ENCODE measurements around the gene SEC23B.

The SEC23B gene

DNA sequence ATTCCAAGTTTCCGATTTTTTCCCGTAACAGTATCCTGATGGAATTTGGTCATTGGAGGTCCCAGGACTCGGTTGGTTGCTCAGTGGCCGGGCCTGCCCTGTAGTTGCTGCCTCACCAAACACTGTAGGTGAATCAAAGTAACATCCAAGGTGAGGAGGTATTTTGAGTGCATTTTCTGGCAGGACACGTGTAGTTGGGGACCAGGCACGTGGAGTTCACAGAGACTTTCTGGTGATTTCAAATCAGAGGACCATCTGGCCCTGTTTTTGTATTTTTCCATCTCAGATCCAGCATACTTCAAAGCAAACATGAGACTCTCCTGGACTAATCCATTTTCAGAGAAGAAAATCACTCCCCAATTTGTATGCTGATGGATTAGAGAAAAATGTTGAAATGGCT lies 70.2 kb downstream of the SEC23B start:
- Histone ChIP-seq H3K4me3 (ENCODE audit: low read depth, low read length) (no peak overlapping the region), H3K4me2 (ENCODE audit: low read length) (no peak overlapping the region), H3K36me3 (ENCODE audit: control insufficient read depth, insufficient read depth, low read length) (no peaks in the 10 kb centered on the region), H3K79me2 (no peaks in the 10 kb centered on the region), H3K9me3 (ENCODE audit: control insufficient read depth, low read length) (no peaks in the 10 kb centered on the region), H3K9ac (no peak overlapping the region), H3K27ac (no peak overlapping the region), H3K4me1 (no peaks in the 10 kb centered on the region), H3K27me3 (ENCODE audit: control insufficient read depth, insufficient read depth, low read length) (no peaks in the 10 kb centered on the region), H2AFZ (no peak overlapping the region)
- TF ChIP-seq, protein P1, sequence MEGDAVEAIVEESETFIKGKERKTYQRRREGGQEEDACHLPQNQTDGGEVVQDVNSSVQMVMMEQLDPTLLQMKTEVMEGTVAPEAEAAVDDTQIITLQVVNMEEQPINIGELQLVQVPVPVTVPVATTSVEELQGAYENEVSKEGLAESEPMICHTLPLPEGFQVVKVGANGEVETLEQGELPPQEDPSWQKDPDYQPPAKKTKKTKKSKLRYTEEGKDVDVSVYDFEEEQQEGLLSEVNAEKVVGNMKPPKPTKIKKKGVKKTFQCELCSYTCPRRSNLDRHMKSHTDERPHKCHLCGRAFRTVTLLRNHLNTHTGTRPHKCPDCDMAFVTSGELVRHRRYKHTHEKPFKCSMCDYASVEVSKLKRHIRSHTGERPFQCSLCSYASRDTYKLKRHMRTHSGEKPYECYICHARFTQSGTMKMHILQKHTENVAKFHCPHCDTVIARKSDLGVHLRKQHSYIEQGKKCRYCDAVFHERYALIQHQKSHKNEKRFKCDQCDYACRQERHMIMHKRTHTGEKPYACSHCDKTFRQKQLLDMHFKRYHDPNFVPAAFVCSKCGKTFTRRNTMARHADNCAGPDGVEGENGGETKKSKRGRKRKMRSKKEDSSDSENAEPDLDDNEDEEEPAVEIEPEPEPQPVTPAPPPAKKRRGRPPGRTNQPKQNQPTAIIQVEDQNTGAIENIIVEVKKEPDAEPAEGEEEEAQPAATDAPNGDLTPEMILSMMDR (IDR thresholded peaks at IDR 0.05): no peak

DNA sequence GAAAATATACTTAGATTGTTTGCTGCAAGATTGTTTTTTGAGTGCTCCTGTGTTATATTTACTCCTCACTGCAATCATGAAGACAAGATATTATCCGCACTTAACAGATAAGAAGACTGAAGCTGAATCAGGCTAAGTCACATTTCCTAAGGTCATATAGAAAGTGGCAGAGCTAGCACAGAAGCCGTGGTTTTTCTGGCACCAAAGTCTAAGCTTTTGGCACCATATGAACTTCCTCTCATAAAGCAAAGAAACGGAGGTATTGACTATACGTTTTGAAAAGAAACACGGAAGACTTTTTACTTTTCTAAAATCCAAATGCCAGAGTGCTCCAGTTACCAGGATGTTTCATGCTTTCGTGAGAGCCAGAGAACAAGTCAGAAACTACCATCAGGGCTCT lies 70.8 kb downstream of the SEC23B start:
- H3K4me1 ChIP-seq: no peaks in the 10 kb centered on the region

DNA sequence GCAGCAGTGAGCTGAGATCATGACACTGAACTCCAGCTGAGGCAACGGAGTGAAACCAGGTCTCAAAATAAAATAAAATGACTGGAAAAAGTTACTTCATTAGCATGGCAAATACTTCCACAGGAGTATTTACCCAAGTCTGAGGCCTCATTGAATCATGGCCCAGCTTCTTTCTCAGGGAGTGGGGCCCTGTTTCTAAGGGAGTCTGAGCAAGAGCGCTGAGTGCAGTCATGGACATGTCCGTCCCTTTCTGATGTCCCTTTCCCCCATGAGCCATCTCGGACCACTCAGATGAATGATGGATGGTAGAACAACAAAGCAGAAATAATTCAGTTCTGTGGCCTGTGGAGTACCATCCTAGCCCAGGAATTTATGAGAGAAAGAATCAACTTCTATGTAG lies 72.3 kb downstream of the SEC23B start:
- Histone ChIP-seq H3K79me2 (no peaks in the 10 kb centered on the region), H3K4me2 (ENCODE audit: low read length) (no peak overlapping the region), H3K9ac (no peak overlapping the region), H3K27me3 (ENCODE audit: control insufficient read depth, insufficient read depth, low read length) (no peaks in the 10 kb centered on the region), H2AFZ (no peak overlapping the region), H3K4me1 (no peaks in the 10 kb centered on the region), H3K27ac (no peak overlapping the region), H3K4me3 (ENCODE audit: low read depth, low read length) (no peak overlapping the region), H3K9me3 (ENCODE audit: control insufficient read depth, low read length) (no peaks in the 10 kb centered on the region), H3K36me3 (ENCODE audit: control insufficient read depth, insufficient read depth, low read length) (no peaks in the 10 kb centered on the region)
- TF ChIP-seq, protein P1 (IDR thresholded peaks at IDR 0.05): no peak

More for the DNA sequence above, 70.8 kb downstream of the SEC23B start:
- Histone ChIP-seq H3K9me3 (ENCODE audit: control insufficient read depth, low read length) (no peaks in the 10 kb centered on the region), H3K27ac (no peak overlapping the region), H3K79me2 (no peaks in the 10 kb centered on the region), H3K9ac (no peak overlapping the region), H3K4me2 (ENCODE audit: low read length) (no peak overlapping the region), H3K36me3 (ENCODE audit: control insufficient read depth, insufficient read depth, low read length) (no peaks in the 10 kb centered on the region), H3K27me3 (ENCODE audit: control insufficient read depth, insufficient read depth, low read length) (no peaks in the 10 kb centered on the region), H2AFZ (no peak overlapping the region), H3K4me3 (ENCODE audit: low read depth, low read length) (no peak overlapping the region)
- TF ChIP-seq, protein P1 (IDR thresholded peaks at IDR 0.05): no peak

DNA sequence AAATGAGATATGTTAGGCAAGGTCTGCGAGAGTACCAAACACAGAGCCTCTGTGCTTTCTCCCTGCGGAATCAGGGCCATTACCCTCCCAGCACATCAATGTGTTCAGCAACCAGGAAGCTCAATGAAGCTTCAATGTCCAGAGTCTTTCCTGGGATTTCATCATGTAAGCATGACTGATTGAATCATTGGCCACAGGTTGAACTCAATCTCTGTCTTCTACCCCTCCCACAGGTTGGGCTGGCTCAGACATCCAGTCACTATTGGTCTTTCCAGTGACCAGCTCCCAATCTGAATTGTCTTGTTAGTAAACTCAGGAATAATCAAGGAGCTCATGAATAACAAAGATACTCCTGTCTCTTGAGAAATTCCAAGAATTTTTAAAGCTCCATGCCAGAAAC lies 77.4 kb downstream of the SEC23B start:
- Histone ChIP-seq H3K36me3 (ENCODE audit: control insufficient read depth, insufficient read depth, low read length) (no peaks in the 10 kb centered on the region), H3K9me3 (ENCODE audit: control insufficient read depth, low read length) (no peaks in the 10 kb centered on the region), H3K27me3 (ENCODE audit: control insufficient read depth, insufficient read depth, low read length) (no peaks in the 10 kb centered on the region), H3K4me3 (ENCODE audit: low read depth, low read length) (no peak overlapping the region), H3K79me2 (no peaks in the 10 kb centered on the region), H2AFZ (no peak overlapping the region), H3K4me1 (no peaks in the 10 kb centered on the region), H3K4me2 (ENCODE audit: low read length) (no peak overlapping the region), H3K27ac (no peak overlapping the region), H3K9ac (no peak overlapping the region)
- TF ChIP-seq, protein P1 (IDR thresholded peaks at IDR 0.05): no peak

Data from parathyroid adenoma (tissue), 2 donors.